ENCODE data around the gene PKN1. TPM values are rescaled to one million over a fixed set of nuclear protein-coding genes. Genes with fewer than 3 reads are reported as not detected.

The PKN1 gene
- total RNA-seq, 2 donors from 2014 or later = 140 to 160 TPM

DNA sequence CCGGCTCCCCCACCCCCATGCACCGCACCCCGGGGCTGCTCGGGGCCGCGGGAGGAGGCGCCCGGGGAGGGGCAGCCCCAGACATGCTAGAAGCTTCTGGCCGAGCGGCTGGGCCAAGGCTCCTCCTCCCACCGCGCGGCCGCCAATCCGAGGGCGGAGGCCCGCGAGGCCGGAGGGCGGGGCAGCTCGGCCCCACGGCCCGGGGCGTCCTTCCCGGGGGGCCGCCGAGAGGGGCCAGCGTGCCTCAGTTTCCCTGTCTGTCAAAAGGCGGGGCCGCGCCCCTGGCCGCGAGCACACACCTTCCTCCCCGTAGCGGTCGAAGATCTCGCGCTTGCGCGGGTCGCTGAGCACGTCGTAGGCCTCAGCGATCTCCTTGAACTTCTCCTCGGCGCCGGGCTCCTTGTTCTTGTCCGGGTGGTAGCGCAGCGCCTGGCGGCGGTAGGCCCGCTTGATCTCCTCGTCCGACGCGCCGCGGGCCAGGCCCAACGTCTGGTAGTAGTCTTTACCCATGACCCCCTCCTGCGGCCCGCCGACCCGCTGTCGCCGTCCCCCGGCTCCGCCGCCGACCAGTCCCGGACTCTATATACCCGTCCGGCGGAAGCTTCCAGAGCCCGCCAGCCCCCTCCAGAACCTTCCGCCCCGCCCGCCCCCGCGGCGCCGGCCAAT, 84.9 kb downstream of the PKN1 start, which contains the start of gene DNAJB1:
TSS of gene DNAJB1 (minus strand) at position 558 of the 666 bp plus-strand sequence. CDS start at position 510, 48 bp downstream.
- Mint-ChIP-seq H3K27me3 (no peaks in the 10 kb centered on the region), H3K27ac (peak within 1 kb of the TSS; percentile 80 to 95), H3K4me1 (ENCODE audit: low read depth in 2 of 2) (peaks cover 46 to 59% of the 10 kb centered on the region in 2 donors), H3K4me3 (peak within 1 kb of the TSS; percentile 99), H3K9me3 (no peaks in the 10 kb centered on the region), H3K36me3 (peaks cover 22% of the 10 kb centered on the region)
- ATAC-seq = peak; percentile 79 to 84
- peak; percentile 91 for DNase-seq (ENCODE audit: low spot score)

DNA sequence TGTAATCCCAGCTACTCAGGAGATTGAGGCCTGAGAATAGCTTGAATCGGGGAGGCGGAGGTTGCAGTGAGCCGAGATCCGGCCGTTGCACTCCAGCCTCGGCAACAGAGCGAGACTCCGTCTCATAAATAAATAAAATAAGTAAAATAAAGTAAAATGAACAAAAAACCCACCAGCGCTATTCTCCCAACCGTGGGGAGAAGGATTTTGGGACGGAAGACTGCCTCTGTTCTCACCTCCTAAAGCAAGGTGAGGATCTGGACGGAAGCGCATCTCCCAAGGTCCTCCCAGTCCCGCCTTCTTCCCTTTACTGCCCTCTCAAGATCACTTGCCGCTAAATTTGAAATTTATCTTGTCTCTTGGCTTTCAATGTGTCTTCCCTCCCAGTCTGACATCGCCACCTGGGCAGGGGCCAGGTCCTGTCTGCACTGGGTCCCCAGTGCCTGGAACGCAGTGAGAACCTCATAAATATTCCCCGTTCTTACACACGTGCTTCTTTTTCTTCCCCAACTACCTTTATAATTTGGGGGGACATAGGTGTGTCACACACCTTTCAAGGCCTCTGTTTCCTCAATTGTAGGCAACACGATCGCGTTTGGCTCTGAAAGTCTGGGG, 86.2 kb downstream of the PKN1 start:
- DNase-seq (ENCODE audit: low spot score) (no peak), ATAC-seq (no peak)
- Mint-ChIP-seq H3K9me3 (no peaks in the 10 kb centered on the region), H3K27me3 (no peaks in the 10 kb centered on the region), H3K4me1 (ENCODE audit: low read depth in 2 of 2) (peaks cover 49 to 63% of the 10 kb centered on the region in 2 donors), H3K36me3 (peaks cover 22% of the 10 kb centered on the region), H3K27ac (peak overlapping the region; percentile 80 to 95), H3K4me3 (peak overlapping the region; percentile 81)

DNA sequence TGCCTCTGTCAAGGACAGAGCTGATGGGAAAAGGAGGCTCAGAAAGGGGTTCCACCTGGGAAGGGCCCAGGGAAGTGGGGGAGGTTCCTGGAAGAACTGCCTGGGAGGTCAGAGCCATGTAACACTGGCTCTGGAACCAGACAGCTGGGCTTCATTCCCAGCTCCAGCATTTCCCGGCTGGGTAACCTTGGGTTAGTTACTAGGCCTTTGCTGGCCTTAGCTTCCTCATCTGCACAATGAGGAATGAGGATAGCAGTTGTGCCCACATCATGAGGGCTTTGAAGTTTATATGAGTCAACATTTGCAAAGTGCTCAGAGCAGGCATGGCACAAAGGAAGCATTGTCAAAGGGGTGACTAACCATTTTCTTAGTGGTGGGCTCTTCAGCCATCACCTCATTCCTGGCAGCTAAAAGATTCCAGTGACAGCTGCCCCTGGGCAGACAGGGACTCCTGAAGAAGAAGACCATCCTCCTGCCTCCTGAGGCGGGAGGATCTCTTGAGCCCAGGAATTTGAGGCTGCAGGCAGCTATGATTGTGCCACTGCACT, 86.8 kb downstream of the PKN1 start:
- Mint-ChIP-seq H3K27me3 (no peaks in the 10 kb centered on the region), H3K4me1 (ENCODE audit: low read depth in 2 of 2) (peaks cover 43 to 57% of the 10 kb centered on the region in 2 donors), H3K27ac (peak overlapping the region; percentile 80 to 95), H3K36me3 (peaks cover 17% of the 10 kb centered on the region), H3K4me3 (peak overlapping the region; percentile 81), H3K9me3 (no peaks in the 10 kb centered on the region)
- ATAC-seq = no peak
- peak; percentile 32 for DNase-seq (ENCODE audit: low spot score)

DNA sequence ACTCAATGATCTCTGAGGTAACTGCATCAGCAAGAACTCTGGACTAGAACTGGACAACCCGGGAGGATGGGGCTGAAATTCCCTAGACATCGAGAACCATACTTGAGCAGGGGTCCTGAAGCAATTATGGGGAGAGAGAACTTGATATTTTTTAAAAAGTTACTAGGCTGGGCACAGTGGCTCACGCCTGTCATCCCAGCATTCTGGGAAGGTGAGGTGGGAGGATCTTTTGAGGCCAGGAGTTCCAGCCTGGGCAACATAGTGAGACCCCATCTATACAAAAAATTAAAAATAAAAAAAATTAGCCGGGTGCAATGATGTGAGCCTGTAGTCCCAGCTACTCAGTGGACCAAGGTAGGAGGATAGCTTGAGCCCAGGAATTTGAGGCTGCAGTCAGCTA, 87.4 kb downstream of the PKN1 start:
- H3K36me3 Mint-ChIP-seq = peaks cover 11% of the 10 kb centered on the region
- no peak overlapping the region for H3K4me3 Mint-ChIP-seq

More for the DNA sequence above, 87.4 kb downstream of the PKN1 start:
- DNase-seq (ENCODE audit: low spot score) (no peak), ATAC-seq (no peak)
- Mint-ChIP-seq H3K27ac (peak overlapping the region; percentile 80 to 95), H3K9me3 (no peaks in the 10 kb centered on the region), H3K4me1 (ENCODE audit: low read depth in 2 of 2) (peaks cover 38 to 51% of the 10 kb centered on the region in 2 donors), H3K27me3 (no peaks in the 10 kb centered on the region)

Other genes starting within 250 kb of the PKN1 start
- 1 to 10 TPM; 6.5 to 8.2 TPM for gene ADGRL1, start 227.1 kb upstream of the PKN1 start, total RNA-seq
- gene ADGRE5, start 51.9 kb upstream of the PKN1 start, total RNA-seq = 100 to 1,000 TPM; 348 to 798 TPM
- gene DDX39A, start 14.0 kb upstream of the PKN1 start, total RNA-seq = 100 to 1,000 TPM; 225 to 449 TPM
- under 1 TPM; 0.31 to 0.67 TPM for gene PTGER1, start 42.0 kb downstream of the PKN1 start, total RNA-seq
- 10 to 100 TPM; 29.9 to 31.7 TPM for gene GIPC1, start 62.8 kb downstream of the PKN1 start, total RNA-seq
- gene DNAJB1, start 85.1 kb downstream of the PKN1 start, total RNA-seq = 10 to 100 TPM; 65.3 to 68.8 TPM
- gene TECR, start 96.3 kb downstream of the PKN1 start, total RNA-seq = 100 to 1,000 TPM in 1 of 2 donors, 10 to 100 TPM in 1; 74.0 to 110 TPM
- 100 to 1,000 TPM; 109 to 167 TPM for gene NDUFB7, start 138.8 kb downstream of the PKN1 start, total RNA-seq
- gene CLEC17A, start 149.8 kb downstream of the PKN1 start, total RNA-seq = under 1 TPM in 1 of 2 donors, not detected in 1; 0.28 TPM
- gene ADGRE3, start 241.5 kb downstream of the PKN1 start, total RNA-seq = under 1 TPM in 1 of 2 donors, not detected in 1; 0.45 TPM

Data from natural killer cell treated with Interleukin-12 subunit alpha and Interleukin-12 subunit beta and Interleukin-15 and Interleukin-18, amount 100 ng/mL, for 72 hours (primary cell).